NT2/D1 (cell line): ENCODE results near the gene EFNA4.

Source experiments
- YY1 ChIP-seq: IDR thresholded peaks from 2 replicates; pipeline ENCODE4 v1.6.1; 2011; ENCODE audit not compliant: insufficient read length, insufficient read depth
- ZNF274 ChIP-seq: IDR thresholded peaks from 2 replicates; pipeline ENCODE4 v1.6.1; 2011; ENCODE audit warnings: mild to moderate bottlenecking, low read depth, low read length

DNA sequence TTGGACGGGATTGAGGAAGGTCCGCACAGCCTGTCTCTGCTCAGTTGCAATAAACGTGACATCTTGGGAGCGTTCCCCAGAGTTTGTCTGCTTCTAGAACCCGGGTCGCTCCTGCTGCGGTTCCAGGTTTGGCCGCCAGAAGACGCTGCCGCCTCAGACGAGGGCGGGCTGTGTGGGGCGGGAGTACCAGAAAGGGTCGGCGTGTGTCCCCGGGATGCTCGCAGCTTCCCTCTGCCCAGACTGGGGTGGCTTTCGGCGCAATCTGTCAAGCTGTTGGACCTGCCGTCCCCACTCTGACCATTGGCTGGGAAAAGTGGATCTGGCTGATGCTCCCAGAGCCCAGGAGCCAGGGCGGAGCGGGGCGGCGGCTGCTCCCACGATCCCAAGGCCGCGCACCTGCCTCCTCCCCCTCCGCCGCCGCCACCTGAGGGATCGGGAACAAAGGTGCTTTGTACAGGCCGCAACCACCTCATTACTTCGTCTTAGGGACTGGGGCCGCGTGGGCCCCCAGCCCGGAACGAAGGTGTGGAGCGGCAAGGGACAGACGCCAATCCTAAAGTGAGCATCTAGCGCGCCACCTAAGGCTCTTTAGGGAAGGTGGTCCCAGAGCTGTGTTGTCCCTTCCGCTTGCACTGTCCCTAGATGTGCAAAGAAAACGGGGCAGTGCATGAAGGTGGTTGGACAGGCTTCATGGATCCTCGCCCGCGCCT lies 683 bp upstream of the EFNA4 start:
- TF ChIP-seq ZNF274, result no peak
- no peak for TF ChIP-seq YY1
